A549 (cell line): ENCODE measurements around the gene ECM2. TPM values are rescaled to one million over a fixed set of nuclear protein-coding genes. Genes with fewer than 3 reads are reported as not detected.
"Not testable (repeated sequence)": the region's sequence is repeated elsewhere in the genome, so short reads cannot be mapped to it uniquely, and the experiment has no call there.

Experiments
- ATAC-seq, 2 experiments: fragments of 200-7000 bp in 1 of 2; fragments of >200 bp in 1 of 2; cut with Nextera tagmentation in 1 of 2; cut with Tn5 transposase in 1 of 2; 3 replicates each; pipeline versions ENCODE4 v1.8.0 to v1.9.1; 2018 to 2020; ENCODE audit warnings: mild to moderate bottlenecking in 1 of 2, moderate library complexity in 1 of 2
- CTCF ChIA-PET: fragments of 300-600 bp; sonication (Branson Sonifier 250); formaldehyde crosslinking; extraction: SDS; loops from one replicate; lab custom pipeline; 2021; ENCODE audit warnings: antibody characterized with exemption, inconsistent platforms; lab: Yijun Ruan, JAX
- POLR2A ChIA-PET: fragments of 350-600 bp; formaldehyde crosslinking; extraction: SDS; loops from one replicate; lab custom pipeline; 2021; ENCODE audit warnings: antibody characterized with exemption, inconsistent platforms; lab: Yijun Ruan, JAX
- DNase-seq, 2 experiments: peaks; one replicate each; pipeline versions ENCODE4 v3.0.0 to v3.0.0-alpha.2; 2011 to 2016; ENCODE audit warnings: low read depth in 1 of 2, low spot score in 1 of 2
- FAIRE-seq: peaks from 2 replicates; lab custom pipeline; 2011; peaks lifted over from hg19 to GRCh38; lab: Jason Lieb, UNC
- H3K27ac ChIP-seq, 2 experiments: fragments of >200 bp; sonication (Bioruptor Twin); formaldehyde crosslinking; 3 replicates each; pipeline ENCODE4 v1.5.1; 2016 to 2017
- H3K4me1 ChIP-seq: fragments of >200 bp; sonication (Bioruptor Twin); formaldehyde crosslinking; 3 replicates; pipeline ENCODE4 v1.6.1; 2016
- H3K4me2 ChIP-seq: fragments of >200 bp; sonication (Bioruptor Twin); formaldehyde crosslinking; 3 replicates; pipeline ENCODE4 v1.6.1; 2016
- H3K4me3 ChIP-seq: fragments of >200 bp; sonication (Bioruptor Twin); formaldehyde crosslinking; 3 replicates; pipeline ENCODE4 v1.5.1; 2016
- H3K9me3 ChIP-seq: fragments of >200 bp; sonication (Bioruptor Twin); formaldehyde crosslinking; 3 replicates; pipeline ENCODE4 v1.6.1; 2016
- BCL3 ChIP-seq: fragments of >200 bp; sonication (Bioruptor Twin); formaldehyde crosslinking; IDR thresholded peaks from 3 replicates; pipeline ENCODE4 v1.6.1; 2016
- CBX8 ChIP-seq: fragments of 200-600 bp; sonication (generic); IDR thresholded peaks from 2 replicates; pipeline ENCODE4 v1.6.1; 2016
- CHD4 ChIP-seq: fragments of 200-600 bp; sonication (generic); IDR thresholded peaks from 2 replicates; pipeline ENCODE4 v1.6.1; 2016; ENCODE audit warnings: antibody characterized with exemption, mild to moderate bottlenecking, borderline replicate concordance
- EHF ChIP-seq: fragments of 250-450 bp; sonication (Bioruptor Pico); IDR thresholded peaks from 2 replicates; pipeline ENCODE4 v1.5.0; 2020; ENCODE audit warnings: mild to moderate bottlenecking
- EP300 ChIP-seq, 2 experiments: fragments of >200 bp; sonication (Bioruptor Twin); formaldehyde crosslinking; IDR thresholded peaks; 2 replicates in 1 of 2; 3 replicates in 1 of 2; pipeline ENCODE4 v1.6.1; 2016 to 2017
- ESRRA ChIP-seq: fragments of 150-350 bp; IDR thresholded peaks from 2 replicates; pipeline ENCODE4 v1.6.1; 2014; ENCODE audit warnings: mild to moderate bottlenecking, low read length, borderline replicate concordance
- FOXS1 ChIP-seq: fragments of 250-450 bp; sonication (Bioruptor Pico); IDR thresholded peaks from 2 replicates; pipeline ENCODE4 v1.5.0; 2020; ENCODE audit warnings: mild to moderate bottlenecking, moderate library complexity
- GATA3 ChIP-seq: IDR thresholded peaks from 2 replicates; pipeline ENCODE4 v1.6.1; 2012; ENCODE audit warnings: borderline replicate concordance
- HDAC2 ChIP-seq: fragments of 200-600 bp; sonication (generic); IDR thresholded peaks from 2 replicates; pipeline ENCODE4 v1.6.1; 2016
- HOXB13 ChIP-seq: fragments of 250-450 bp; sonication (Bioruptor Pico); IDR thresholded peaks from 2 replicates; pipeline ENCODE4 v1.5.0; 2020; ENCODE audit warnings: low read depth, mild to moderate bottlenecking, moderate library complexity
- JUN ChIP-seq, 2 experiments: fragments of >200 bp; sonication (Bioruptor Twin); formaldehyde crosslinking; IDR thresholded peaks; 2 replicates in 1 of 2; 3 replicates in 1 of 2; pipeline ENCODE4 v1.6.1; 2016 to 2017
- KDM1A ChIP-seq: fragments of 200-600 bp; sonication (generic); IDR thresholded peaks from 2 replicates; pipeline ENCODE4 v1.6.1; 2016; ENCODE audit warnings: low read depth, mild to moderate bottlenecking
- MAFK ChIP-seq: fragments of 450-650 bp; IDR thresholded peaks from 2 replicates; pipeline ENCODE4 v1.6.1; 2014; ENCODE audit not compliant: partially characterized antibody
- MAZ ChIP-seq: fragments of 150-350 bp; IDR thresholded peaks from 2 replicates; pipeline ENCODE4 v1.6.1; 2014; ENCODE audit warnings: antibody characterized with exemption, low read depth, low read length, borderline replicate concordance
- MYC ChIP-seq: IDR thresholded peaks from 2 replicates; pipeline ENCODE4 v1.6.1; 2012; ENCODE audit warnings: mild to moderate bottlenecking, inconsistent platforms, low read length, improper control_type of control experiment, borderline replicate concordance
- NPAS2 ChIP-seq: fragments of 250-450 bp; sonication (Bioruptor Pico); IDR thresholded peaks from 2 replicates; pipeline ENCODE4 v1.8.0; 2022; ENCODE audit warnings: mild to moderate bottlenecking, moderate library complexity, borderline replicate concordance
- NR3C1 ChIP-seq: fragments of >200 bp; sonication (Bioruptor Twin); formaldehyde crosslinking; IDR thresholded peaks from 3 replicates; pipeline ENCODE4 v1.6.1; 2017
- PHF8 ChIP-seq: fragments of 200-600 bp; sonication (generic); IDR thresholded peaks from 2 replicates; pipeline ENCODE4 v1.6.1; 2016; ENCODE audit warnings: low read depth, mild to moderate bottlenecking, antibody characterized with exemption, moderate library complexity, borderline replicate concordance
- POLR2A ChIP-seq: IDR thresholded peaks from 2 replicates; pipeline ENCODE4 v1.6.1; 2012; ENCODE audit warnings: mild to moderate bottlenecking, low read length
- RARB ChIP-seq: fragments of 250-450 bp; sonication (Bioruptor Pico); IDR thresholded peaks from 2 replicates; pipeline ENCODE4 v1.8.0; 2021; ENCODE audit warnings: mild to moderate bottlenecking, moderate library complexity
- RCOR1 ChIP-seq: fragments of 150-350 bp; IDR thresholded peaks from 2 replicates; pipeline ENCODE4 v1.6.1; 2014; ENCODE audit warnings: antibody characterized with exemption, low read length, low read depth
- RNF2 ChIP-seq: fragments of 200-600 bp; sonication (generic); IDR thresholded peaks from 2 replicates; pipeline ENCODE4 v1.6.1; 2016; ENCODE audit warnings: low read depth, mild to moderate bottlenecking, antibody characterized with exemption, moderate library complexity, borderline replicate concordance
- SREBF2 ChIP-seq: fragments of 450-650 bp; IDR thresholded peaks from 2 replicates; pipeline ENCODE4 v1.6.1; 2014; ENCODE audit warnings: mild to moderate bottlenecking, moderate library complexity
- TFCP2L1 ChIP-seq: fragments of 250-450 bp; sonication (Bioruptor Pico); IDR thresholded peaks from 2 replicates; pipeline ENCODE4 v1.5.0; 2021; ENCODE audit warnings: mild to moderate bottlenecking
- ZNF302 ChIP-seq: fragments of 250-450 bp; sonication (Bioruptor Pico); IDR thresholded peaks from 2 replicates; pipeline ENCODE4 v1.9.0; 2021; ENCODE audit warnings: inconsistent platforms, mild to moderate bottlenecking, moderate library complexity
- ZSCAN20 ChIP-seq: fragments of 250-450 bp; sonication (Bioruptor Pico); IDR thresholded peaks from 2 replicates; pipeline ENCODE4 v1.8.0; 2022; ENCODE audit warnings: mild to moderate bottlenecking, moderate library complexity
- WGBS: methylation state at CpG from one replicate; pipeline ENCODE4 v1.1.6; 2017; ENCODE audit errors: missing lambda C conversion rate; 5-methylcytosine and 5-hydroxymethylcytosine counted together
- polyA plus RNA-seq, 4 experiments: library from polyadenylated mRNA; depleted of rRNA in 3 of 4; stranded (reverse); fragments of >200 nt; fragmentation: RNase III in 1 of 4; extraction: RNeasy Plus Mini Kit Qiagen cat#74134 plus additional on column Dnase treatment in 1 of 4; gene quantifications; 2 replicates in 3 of 4; 3 replicates in 1 of 4; pipeline ENCODE4 v1.2.3, GENCODE V29; 2011 to 2017

ECM2 gene
- polyA plus RNA-seq, 2 of the 4 experiments (the other 2 are of a cell fraction): 0.35 to 0.43 TPM

DNA sequence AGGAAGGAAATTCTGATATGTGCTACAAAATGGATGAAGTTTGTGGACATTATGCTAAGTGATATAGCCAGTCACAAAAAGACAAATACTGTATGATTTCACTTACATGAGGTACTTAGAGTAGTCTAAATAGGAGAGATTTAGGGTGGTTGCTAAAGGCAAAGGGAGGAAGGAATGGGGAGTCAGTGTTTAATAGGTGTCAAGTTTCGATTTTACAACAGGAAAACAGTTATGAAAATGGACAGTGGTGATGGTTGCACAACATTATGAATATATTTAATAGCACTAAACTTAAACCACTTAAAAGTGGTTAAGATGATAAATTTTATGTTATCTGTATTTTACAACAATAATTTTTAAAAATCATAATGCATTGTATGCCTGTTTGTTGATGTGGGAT lies 40.4 kb upstream of the ECM2 start (continued):
- TF ChIP-seq POLR2A (no peak), ESRRA (no peak), RNF2 (no peak), CBX8 (no peak), GATA3 (no peak)

DNA sequence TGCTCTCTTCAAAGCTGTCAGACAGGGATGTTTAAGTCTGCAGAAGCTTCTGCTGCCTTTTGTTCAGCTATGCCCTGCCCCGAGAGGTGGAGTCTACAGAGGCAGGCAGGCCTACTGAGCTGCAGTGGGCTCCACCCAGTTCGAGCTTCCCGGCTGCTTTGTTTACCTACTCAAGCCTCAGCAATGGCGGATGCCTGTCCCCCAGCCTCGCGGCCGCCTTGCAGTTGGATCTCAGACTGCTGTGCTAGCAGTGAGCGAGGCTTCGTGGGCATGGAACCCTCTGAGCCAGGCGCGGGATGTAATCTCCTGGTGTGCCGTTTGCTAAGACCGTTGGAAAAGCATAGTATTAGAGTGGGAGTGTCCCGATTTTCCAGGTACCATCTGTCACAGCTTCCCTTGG lies 37.8 kb upstream of the ECM2 start:
- 77% methylated on average over 12 of the region's 14 CpGs for WGBS
- POLR2A ChIA-PET, H3K9me3 ChIP-seq, H3K4me1 ChIP-seq, H3K27ac ChIP-seq, CTCF ChIA-PET, H3K4me2 ChIP-seq, H3K4me3 ChIP-seq, ATAC-seq, FAIRE-seq, DNase-seq: not testable (repeated sequence)

DNA sequence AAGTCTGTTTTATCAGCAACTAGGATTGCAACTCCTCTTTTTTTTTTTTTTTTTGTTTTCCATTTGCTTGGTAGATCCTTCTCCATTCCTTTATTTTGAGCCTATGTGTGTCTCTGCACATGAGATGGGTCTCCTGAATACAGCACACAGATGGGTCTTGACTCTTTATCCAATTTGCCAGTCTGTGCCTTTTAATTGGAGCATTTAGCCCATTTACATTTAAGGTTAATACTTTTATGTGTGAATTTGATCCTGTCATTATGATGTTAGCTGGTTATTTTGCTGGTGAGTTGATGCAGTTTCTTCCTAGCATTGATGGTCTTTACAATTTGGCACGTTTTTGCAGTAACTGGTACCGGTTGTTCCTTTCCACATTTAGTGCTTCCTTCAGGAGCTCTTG lies 36.1 kb upstream of the ECM2 start:
- H3K9me3 ChIP-seq, H3K4me3 ChIP-seq, H3K27ac ChIP-seq, FAIRE-seq, ATAC-seq, CTCF ChIA-PET, H3K4me2 ChIP-seq, POLR2A ChIA-PET, H3K4me1 ChIP-seq, DNase-seq: not testable (repeated sequence)
- 51% methylated on average over 2 of the region's 2 CpGs for WGBS

DNA sequence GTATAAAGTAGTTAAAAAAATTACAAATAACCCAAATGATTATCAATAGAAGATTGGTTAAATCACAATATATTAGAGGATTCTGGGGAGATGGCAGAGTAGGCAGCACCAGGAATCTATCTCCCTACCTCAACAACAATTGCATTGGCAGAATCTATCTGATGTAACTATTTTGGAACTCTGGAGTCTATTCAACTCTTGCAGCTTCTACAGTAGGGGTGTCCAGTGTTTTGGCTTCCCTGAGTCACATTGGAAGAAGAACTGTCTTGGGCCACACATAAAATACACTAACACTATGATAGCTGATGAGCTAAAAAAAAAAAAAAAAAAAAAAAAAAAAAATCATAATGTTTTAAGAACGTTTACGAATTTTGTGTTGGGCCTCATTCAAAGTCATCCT lies 29.2 kb upstream of the ECM2 start:
- H3K4me3 ChIP-seq: no peak overlapping the region
- 76% methylated on average over 2 of the region's 2 CpGs for WGBS
- FAIRE-seq (no peak), ATAC-seq (no peak)
- TF ChIP-seq JUN (IDR thresholded peaks at IDR 0.05): no peak
- no peak for TF ChIP-seq CHD4
- no peak for TF ChIP-seq MYC
- TF ChIP-seq MAFK: no peak
- no peak for TF ChIP-seq BCL3
- no peak for TF ChIP-seq HDAC2
- TF ChIP-seq PHF8: no peak
- TF ChIP-seq TFCP2L1 (CRISPR knock-in tag): no peak
- TF ChIP-seq NPAS2 (CRISPR knock-in tag): no peak
- TF ChIP-seq ZNF302 (CRISPR knock-in tag): no peak
- no peak for TF ChIP-seq RARB (CRISPR knock-in tag)
- no peak for TF ChIP-seq RCOR1
- TF ChIP-seq POLR2A: no peak
- TF ChIP-seq KDM1A: no peak
- TF ChIP-seq MAZ: no peak
- no peak for TF ChIP-seq EP300 (IDR thresholded peaks at IDR 0.05)
- TF ChIP-seq ZSCAN20: no peak
- TF ChIP-seq, all 56 proteins: peak for 0
- Histone ChIP-seq H3K4me2 (no peak overlapping the region), H3K9me3 (no peaks in the 10 kb centered on the region), H3K27ac (no peak overlapping the region), H3K4me1 (no peaks in the 10 kb centered on the region)
- POLR2A ChIA-PET: no interaction called here
- DNase-seq: no peak
- CTCF ChIA-PET: no interaction called here

- Histone ChIP-seq H3K4me2 (no peak overlapping the region), H3K4me3 (no peak overlapping the region), H3K9me3 (no peaks in the 10 kb centered on the region)
- no peak for FAIRE-seq
- ATAC-seq: no peak
- TF ChIP-seq ZSCAN20 (no peak), SREBF2 (no peak), EHF (CRISPR knock-in tag) (no peak), HDAC2 (no peak), MYC (no peak), HOXB13 (CRISPR knock-in tag) (no peak), RCOR1 (no peak), FOXS1 (CRISPR knock-in tag) (no peak), NR3C1 (no peak), KDM1A (no peak), ESRRA (no peak), POLR2A (no peak)
- TF ChIP-seq, all 56 proteins: peak for 0
- DNase-seq: no peak
- POLR2A ChIA-PET: no interaction called here
- CTCF ChIA-PET: no interaction called here
- H3K4me1 ChIP-seq: no peaks in the 10 kb centered on the region
- H3K27ac ChIP-seq: no peak overlapping the region
Measured at GRCh38 chr9:92564504-92564903, 28.7 kb upstream of the ECM2 start.
